Loucy (cell line): Measurements from ENCODE around the gene UBE4A.

Source experiments
- EZH2phosphoT487 ChIP-seq: fragments of 200-600 bp; IDR thresholded peaks from 2 replicates; pipeline ENCODE4 v1.6.1; 2018; ENCODE audit warnings: antibody characterized with exemption, mild to moderate bottlenecking, moderate library complexity, borderline replicate concordance
- TF ChIP-seq, protein P1 (sequence below): fragments of 200-600 bp; sonication (generic); conservative IDR thresholded peaks from 2 replicates; pipeline ENCODE4 v1.5.1; 2014; ENCODE audit warnings: mild to moderate bottlenecking, antibody characterized with exemption, low read length

DNA sequence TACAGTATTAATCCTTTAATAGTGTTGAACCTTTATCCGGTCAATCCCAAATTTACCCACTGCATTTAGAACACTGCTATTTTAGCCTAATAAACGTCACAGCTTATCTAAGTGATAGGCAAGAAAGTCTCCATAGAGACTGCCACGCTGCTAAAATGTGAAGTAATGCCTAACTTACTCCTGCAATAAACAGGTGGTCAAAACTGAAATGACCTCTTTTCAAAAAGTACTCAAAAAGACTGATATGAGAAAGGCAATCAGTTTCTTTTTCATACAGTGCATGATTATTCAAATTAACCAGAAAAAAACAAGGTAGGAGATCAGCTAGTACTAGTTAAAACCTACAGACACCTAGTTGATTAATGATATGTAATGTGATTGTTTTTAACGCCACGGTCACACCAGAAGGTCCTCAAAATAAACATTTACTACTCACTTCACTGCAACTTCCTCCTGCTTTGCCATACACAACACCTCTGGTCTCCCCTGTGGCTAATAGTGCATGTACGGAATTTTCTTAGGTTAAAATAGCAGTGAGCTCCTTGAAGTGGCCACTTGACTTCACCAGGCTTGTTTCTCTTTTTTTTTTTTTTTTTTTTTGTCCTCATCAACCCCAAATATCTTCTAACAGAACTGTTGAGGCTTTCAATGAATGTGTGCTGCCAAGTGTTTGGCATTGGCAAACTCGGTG is 50.8 kb downstream of the UBE4A start:
- TF ChIP-seq, protein P1, sequence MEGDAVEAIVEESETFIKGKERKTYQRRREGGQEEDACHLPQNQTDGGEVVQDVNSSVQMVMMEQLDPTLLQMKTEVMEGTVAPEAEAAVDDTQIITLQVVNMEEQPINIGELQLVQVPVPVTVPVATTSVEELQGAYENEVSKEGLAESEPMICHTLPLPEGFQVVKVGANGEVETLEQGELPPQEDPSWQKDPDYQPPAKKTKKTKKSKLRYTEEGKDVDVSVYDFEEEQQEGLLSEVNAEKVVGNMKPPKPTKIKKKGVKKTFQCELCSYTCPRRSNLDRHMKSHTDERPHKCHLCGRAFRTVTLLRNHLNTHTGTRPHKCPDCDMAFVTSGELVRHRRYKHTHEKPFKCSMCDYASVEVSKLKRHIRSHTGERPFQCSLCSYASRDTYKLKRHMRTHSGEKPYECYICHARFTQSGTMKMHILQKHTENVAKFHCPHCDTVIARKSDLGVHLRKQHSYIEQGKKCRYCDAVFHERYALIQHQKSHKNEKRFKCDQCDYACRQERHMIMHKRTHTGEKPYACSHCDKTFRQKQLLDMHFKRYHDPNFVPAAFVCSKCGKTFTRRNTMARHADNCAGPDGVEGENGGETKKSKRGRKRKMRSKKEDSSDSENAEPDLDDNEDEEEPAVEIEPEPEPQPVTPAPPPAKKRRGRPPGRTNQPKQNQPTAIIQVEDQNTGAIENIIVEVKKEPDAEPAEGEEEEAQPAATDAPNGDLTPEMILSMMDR: no peak
- TF ChIP-seq EZH2phosphoT487: no peak
